Muscle of leg (tissue), 11 donors: ENCODE data around the gene LPXN. TPM values are rescaled to one million over a fixed set of nuclear protein-coding genes. Genes with fewer than 3 reads are reported as not detected.
"Not testable (repeated sequence)": the region's sequence is repeated elsewhere in the genome, so short reads cannot be mapped to it uniquely, and the experiment has no call there.

Experiments used
- DNase-seq: peaks from one replicate; pipeline ENCODE4 v3.0.0; 2013
- H3K27ac ChIP-seq: one replicate; pipeline ENCODE4 v1.5.1; 2013; ENCODE audit warnings: mild to moderate bottlenecking, low read length, control low read depth
- H3K27me3 ChIP-seq: one replicate; pipeline ENCODE4 v1.6.1; 2013; ENCODE audit warnings: low read length; ENCODE audit not compliant: control insufficient read depth, insufficient read depth
- H3K36me3 ChIP-seq: one replicate; pipeline ENCODE4 v1.6.1; 2013; ENCODE audit warnings: low read length; ENCODE audit not compliant: control insufficient read depth, insufficient read depth
- H3K4me1 ChIP-seq: one replicate; pipeline ENCODE4 v1.6.1; 2013; ENCODE audit warnings: low read length; ENCODE audit not compliant: control insufficient read depth, insufficient read depth
- H3K4me3 ChIP-seq: one replicate; pipeline ENCODE4 v1.5.1; 2013; ENCODE audit warnings: low read length, control low read depth
- H3K9me3 ChIP-seq: replicated peaks from 2 replicates; pipeline ENCODE4 v1.6.1; 2013; ENCODE audit warnings: low read depth, low read length; ENCODE audit not compliant: control insufficient read depth
- WGBS: methylation state at CpG from one replicate; pipeline ENCODE4 v1.1.5; 2013; ENCODE audit warnings: missing lambda C conversion rate; ENCODE audit not compliant: insufficient coverage; 5-methylcytosine and 5-hydroxymethylcytosine counted together
- polyA plus RNA-seq, 8 donors: library from polyadenylated mRNA; unstranded; fragments of 120-200 nt; gene quantifications; one replicate each; pipeline versions ENCODE4 v1.2.1 to v1.2.3, GENCODE V29; 2013; ENCODE audit warnings: inconsistent platforms in 1 of 8, low replicate concordance in 1 of 8; ENCODE audit not compliant: insufficient read length in 8 of 8, insufficient read depth in 1 of 8
- total RNA-seq: library from RNA; stranded (reverse); fragments of 120-200 nt; gene quantifications from one replicate; pipeline ENCODE4 v1.2.4, GENCODE V29; 2013

LPXN gene
- total and polyA plus RNA-seq, 9 donors, result 2.6 to 5.6 (median 3.6) TPM

DNA sequence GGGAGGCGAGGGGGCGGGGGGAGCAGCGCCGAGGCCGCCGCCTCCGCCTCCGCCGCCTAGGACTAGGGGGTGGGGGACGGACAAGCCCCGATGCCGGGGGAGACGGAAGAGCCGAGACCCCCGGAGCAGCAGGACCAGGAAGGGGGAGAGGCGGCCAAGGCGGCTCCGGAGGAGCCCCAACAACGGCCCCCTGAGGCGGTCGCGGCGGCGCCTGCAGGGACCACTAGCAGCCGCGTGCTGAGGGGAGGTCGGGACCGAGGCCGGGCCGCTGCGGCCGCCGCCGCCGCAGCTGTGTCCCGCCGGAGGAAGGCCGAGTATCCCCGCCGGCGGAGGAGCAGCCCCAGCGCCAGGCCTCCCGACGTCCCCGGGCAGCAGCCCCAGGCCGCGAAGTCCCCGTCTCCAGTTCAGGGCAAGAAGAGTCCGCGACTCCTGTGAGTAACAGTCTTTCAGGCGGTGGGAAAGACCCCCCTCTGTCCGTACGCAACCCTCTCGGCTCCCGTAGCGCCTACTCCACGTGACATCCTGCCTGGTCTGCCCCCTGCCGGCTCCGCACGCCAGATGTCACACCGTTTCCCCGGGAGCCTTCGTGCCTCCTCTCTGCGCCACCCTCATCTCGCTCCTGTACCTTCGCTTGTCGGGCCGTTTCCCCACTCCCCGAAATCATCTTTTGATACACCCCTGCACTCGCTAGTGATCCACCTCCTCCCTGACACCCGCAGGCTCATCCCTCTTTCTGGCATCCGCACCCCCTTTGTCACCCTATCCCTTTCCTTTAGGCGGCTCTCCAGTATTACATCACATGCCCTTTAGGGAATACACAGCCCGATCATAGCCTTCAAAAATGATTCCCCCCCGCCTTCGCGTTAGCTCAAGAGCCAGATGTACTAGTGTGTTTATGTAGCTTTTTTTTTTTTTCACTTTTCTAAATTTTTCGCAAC lies 3.8 kb upstream of the LPXN start:
- Histone ChIP-seq H3K9me3 (no peaks in the 10 kb centered on the region), H3K27ac (peak overlapping the region; percentile 98), H3K27me3 (no peaks in the 10 kb centered on the region), H3K4me3 (peak overlapping the region; percentile 81), H3K4me1 (peaks cover 8% of the 10 kb centered on the region), H3K36me3 (no peaks in the 10 kb centered on the region)
- WGBS, result under 1% methylated on average over 71 of the region's 78 CpGs
- peak; percentile 97 for DNase-seq

- 0% methylated on average over 24 of the region's 51 CpGs for WGBS
Observed at GRCh38 chr11:58578635-58579191, 3.1 kb upstream of the LPXN start, which contains the start of gene ZFP91. Gene ZFP91, plus strand, starts transcription at chr11:58579063. Its CDS starts 219 bp downstream, at chr11:58579282.

DNA sequence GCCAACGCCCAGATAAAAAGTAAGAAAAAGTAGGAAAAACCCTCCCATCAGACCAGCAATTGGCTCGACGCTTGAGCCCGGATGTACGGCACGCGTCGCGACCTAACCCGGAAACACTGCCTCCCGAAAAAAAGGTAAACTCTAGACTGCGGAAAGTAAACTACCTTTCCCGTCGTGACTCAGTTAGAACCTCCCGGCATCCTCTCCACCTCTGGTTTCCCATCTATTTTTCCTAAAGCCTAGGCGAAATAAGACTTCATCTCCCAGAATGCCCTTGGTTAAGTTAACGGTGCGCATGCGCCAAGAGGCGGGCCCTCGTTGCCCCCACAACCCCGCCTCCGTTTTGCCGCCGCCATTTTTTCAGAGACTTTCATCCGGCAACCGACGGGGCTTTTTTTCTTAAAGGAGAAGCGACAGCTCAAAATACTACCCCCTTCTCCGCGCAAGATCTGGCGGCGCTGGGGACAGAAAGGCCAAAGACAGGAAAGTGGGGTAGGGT lies 2.5 kb upstream of the LPXN start:
- peak; percentile 100 for DNase-seq
- Histone ChIP-seq H3K4me1 (peaks cover 8% of the 10 kb centered on the region), H3K4me3 (peak overlapping the region; percentile 92), H3K36me3 (no peaks in the 10 kb centered on the region), H3K27ac (peak overlapping the region; percentile 100), H3K27me3 (no peaks in the 10 kb centered on the region), H3K9me3 (no peaks in the 10 kb centered on the region)
- 0% methylated on average over 22 of the region's 33 CpGs for WGBS

More at GRCh38 chr11:58578635-58579191, 3.1 kb upstream of the LPXN start, which contains the start of gene ZFP91:
- peak; percentile 99 for DNase-seq
- H3K4me3 ChIP-seq, result peak within 1 kb of the TSS; percentile 92
- no peaks in the 10 kb centered on the region for H3K27me3 ChIP-seq
- H3K9me3 ChIP-seq, result no peaks in the 10 kb centered on the region
- H3K36me3 ChIP-seq, result no peaks in the 10 kb centered on the region
- H3K27ac ChIP-seq, result peak within 1 kb of the TSS; percentile 100
- peaks cover 8% of the 10 kb centered on the region for H3K4me1 ChIP-seq

DNA sequence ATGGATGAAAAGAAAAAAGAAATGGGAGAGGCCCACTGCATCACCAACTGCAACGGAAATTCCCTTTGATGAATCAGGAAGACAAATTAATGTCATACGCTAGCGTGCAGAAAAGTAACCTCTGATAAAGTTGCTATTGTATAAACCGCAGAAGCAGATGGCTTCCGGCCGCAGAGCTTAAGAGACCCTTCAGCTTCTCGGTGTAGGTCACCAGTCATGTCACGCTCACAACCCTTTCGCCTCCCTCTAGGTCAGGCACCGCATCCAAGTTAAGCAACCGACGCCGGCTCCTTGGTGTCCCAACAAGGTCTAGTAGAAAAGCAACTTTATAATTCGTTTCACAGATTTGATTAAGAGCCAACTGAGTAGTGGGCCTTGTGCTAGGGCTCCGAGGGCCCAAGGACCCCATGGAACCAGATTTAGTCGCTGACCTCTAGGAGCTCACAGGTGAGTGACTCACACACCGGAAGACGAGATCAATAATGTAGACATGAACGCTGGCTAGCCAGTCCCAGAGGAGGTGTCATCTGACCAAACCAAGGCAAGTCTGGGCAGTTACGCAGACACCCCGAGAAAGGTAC lies 2.0 kb upstream of the LPXN start:
- H3K36me3 ChIP-seq, result no peaks in the 10 kb centered on the region
- DNase-seq, result peak; percentile 70
- WGBS, result under 1% methylated on average over 12 of the region's 21 CpGs
- H3K27me3 ChIP-seq, result no peaks in the 10 kb centered on the region
- peaks cover 8% of the 10 kb centered on the region for H3K4me1 ChIP-seq
- peak overlapping the region; percentile 100 for H3K27ac ChIP-seq
- H3K9me3 ChIP-seq, result no peaks in the 10 kb centered on the region
- peak overlapping the region; percentile 92 for H3K4me3 ChIP-seq

DNA sequence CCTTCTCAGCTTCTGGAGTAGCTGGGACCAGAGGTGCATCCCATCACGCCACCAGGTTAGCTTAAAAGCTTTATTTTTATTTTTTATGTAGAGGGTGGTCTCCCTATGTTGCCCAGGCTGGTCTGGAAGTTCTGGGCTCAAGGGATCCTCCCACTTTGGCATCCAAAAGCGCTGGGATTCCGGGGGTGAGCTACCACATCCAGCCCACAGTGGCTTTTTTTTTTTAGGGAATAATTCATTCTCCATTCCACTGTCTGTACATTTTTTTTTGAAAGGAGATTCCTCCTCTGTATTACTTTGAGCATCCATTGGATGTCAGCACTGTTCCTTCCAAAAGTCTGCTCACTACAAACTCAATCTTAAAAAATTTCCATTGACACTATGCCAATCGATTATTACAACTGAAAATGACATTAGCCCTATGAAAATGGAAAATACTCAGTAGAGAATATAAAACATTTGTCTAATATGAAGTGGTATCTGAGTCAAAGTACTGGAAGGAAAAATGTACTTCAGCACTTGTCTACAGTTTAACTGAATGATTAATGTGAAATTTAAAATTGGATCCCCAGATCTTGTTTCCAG lies 1.3 kb upstream of the LPXN start:
- whole genome bisulfite sequencing, result no CpG with 5 or more reads among the region's 4 CpGs
- Histone ChIP-seq H3K27me3 (no peaks in the 10 kb centered on the region), H3K4me3 (peak overlapping the region; percentile 92), H3K27ac (peak overlapping the region; percentile 100), H3K36me3 (no peaks in the 10 kb centered on the region), H3K9me3 (no peaks in the 10 kb centered on the region), H3K4me1 (peaks cover 8% of the 10 kb centered on the region)
- DNase-seq, result peak; percentile 90

- H3K4me3 ChIP-seq, result no peak overlapping the region
Observed at GRCh38 chr11:58574881-58575280, 775 bp downstream of the LPXN start.

DNA sequence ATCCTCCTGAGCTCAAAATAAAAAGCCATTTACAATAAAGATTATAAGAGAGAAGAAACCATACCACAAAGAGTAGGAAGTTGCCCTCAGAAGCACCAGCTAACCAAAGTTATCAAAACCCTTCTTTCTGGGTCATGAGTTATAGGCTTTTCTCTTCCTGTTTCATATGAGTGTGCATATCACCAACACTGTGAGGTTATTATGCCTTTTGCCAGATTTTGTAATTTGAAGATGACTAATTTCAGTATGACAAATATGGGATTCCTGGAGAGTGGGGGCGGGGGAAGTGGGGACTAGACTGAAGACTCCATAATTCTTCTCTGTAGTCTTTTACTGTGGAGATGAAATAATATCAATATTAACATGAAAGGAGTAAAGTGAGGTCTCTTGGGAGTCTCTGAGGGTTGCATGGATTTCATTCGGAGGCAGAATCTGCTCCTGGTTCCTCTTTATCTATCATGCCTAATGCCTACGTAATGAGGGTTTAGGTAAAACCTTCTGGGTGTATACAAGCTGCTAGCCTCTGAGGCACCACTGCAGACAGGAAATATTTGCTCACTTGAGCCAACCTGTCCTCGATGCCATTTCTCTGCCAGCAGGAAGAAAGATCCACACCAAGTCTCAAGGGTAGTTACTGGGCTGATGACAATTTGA lies 2.1 kb downstream of the LPXN start:
- Histone ChIP-seq H3K9me3 (no peaks in the 10 kb centered on the region), H3K4me1 (peaks cover 4% of the 10 kb centered on the region), H3K27ac (no peak overlapping the region), H3K36me3 (peaks cover 4% of the 10 kb centered on the region), H3K4me3 (no peak overlapping the region), H3K27me3 (no peaks in the 10 kb centered on the region)
- WGBS, result 83% methylated on average over 2 of the region's 4 CpGs
- no peak for DNase-seq

More at GRCh38 chr11:58574881-58575280, 775 bp downstream of the LPXN start:
- Histone ChIP-seq H3K4me1 (peaks cover 4% of the 10 kb centered on the region), H3K27ac (no peak overlapping the region), H3K27me3 (no peaks in the 10 kb centered on the region), H3K36me3 (no peaks in the 10 kb centered on the region), H3K9me3 (no peaks in the 10 kb centered on the region)
- DNase-seq, result no peak

- not testable (repeated sequence) for DNase-seq, H3K36me3 ChIP-seq, H3K4me3 ChIP-seq, H3K27ac ChIP-seq, H3K4me1 ChIP-seq, H3K27me3 ChIP-seq, H3K9me3 ChIP-seq
- WGBS, result 95% methylated on average over 9 of the region's 14 CpGs
Observed at GRCh38 chr11:58572906-58573305, 2.8 kb downstream of the LPXN start.

- Histone ChIP-seq H3K4me1 (no peaks in the 10 kb centered on the region), H3K27ac (no peak overlapping the region), H3K4me3 (no peak overlapping the region), H3K27me3 (no peaks in the 10 kb centered on the region), H3K36me3 (peaks cover 4% of the 10 kb centered on the region), H3K9me3 (no peaks in the 10 kb centered on the region)
- DNase-seq, result peak; percentile 40
- 88% methylated on average over 2 of the region's 4 CpGs for WGBS
Observed at GRCh38 chr11:58567889-58568512, 7.7 kb downstream of the LPXN start.
